Lower leg skin (tissue), 3 donors: Measurements from ENCODE around the gene AKAP12.

Source experiments
- CTCF ChIP-seq, 3 donors: fragments of 450-650 bp; IDR thresholded peaks; one replicate each; pipeline ENCODE4 v1.5.1; 2016; ENCODE audit warnings: antibody characterized with exemption in 3 of 3, mild to moderate bottlenecking in 3 of 3, moderate library complexity in 2 of 3
- POLR2A ChIP-seq, 2 donors: fragments of 450-650 bp; IDR thresholded peaks; one replicate each; pipeline ENCODE4 v1.6.1; 2016 to 2017; ENCODE audit warnings: antibody characterized with exemption in 2 of 2, mild to moderate bottlenecking in 1 of 2, moderate library complexity in 1 of 2

GRCh38 chr6:151285122-151285521 is 45.4 kb downstream of the AKAP12 start:
- no peak for TF ChIP-seq CTCF (IDR thresholded peaks at IDR 0.05)
- TF ChIP-seq POLR2A (IDR thresholded peaks at IDR 0.05) = no peak
